ENCODE measurements around the gene HINFP. TPM values are rescaled to one million over a fixed set of nuclear protein-coding genes. Genes with fewer than 3 reads are reported as not detected.

HINFP gene
- total and polyA plus RNA-seq, 2 of the 8 experiments (the other 6 are each of a cell fraction or from before 2014, with no cell fraction given), result 35.0 to 37.3 TPM

DNA sequence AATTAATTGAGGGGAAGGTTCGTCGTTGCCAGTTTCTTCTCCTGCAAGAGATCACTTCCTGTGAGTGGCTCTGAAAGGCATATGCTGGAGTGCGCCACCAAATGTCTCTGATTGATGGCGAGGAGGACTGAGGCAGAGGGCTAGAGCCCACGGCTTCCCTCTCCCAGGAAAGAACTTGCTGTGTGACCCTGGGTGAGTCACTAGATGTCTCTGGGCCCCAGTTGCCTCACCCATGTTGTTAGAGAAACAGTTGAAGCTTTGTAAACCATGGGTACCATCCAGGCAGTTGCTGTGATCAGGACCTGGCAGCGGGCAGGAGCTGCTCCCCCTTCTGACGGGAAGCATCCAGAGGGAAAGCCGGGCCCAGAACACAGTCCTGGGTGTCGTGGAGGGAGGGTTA, 30.7 kb downstream of the HINFP start:
- FAIRE-seq, result no peak
- Histone ChIP-seq H3K23me2 (ENCODE audit: low read depth, low read length) (peaks cover 12% of the 10 kb centered on the region; the same call in 1 of the 2 replicates), H3K79me2 (ENCODE audit: control insufficient read depth in 1 of 2, insufficient read depth in 2 of 2, low read length in 2 of 2) (no peaks in the 10 kb centered on the region), H2BK5ac (ENCODE audit: low read depth, low read length) (0 out of 2 replicates have a peak overlapping the region, but pooled peaks have one; percentile 56), H3K4me1 (replicated peaks in 1 of 4; ENCODE audit: control insufficient read depth in 3 of 4, insufficient read depth in 4 of 4, low read length in 3 of 4) (peaks cover 5 to 16% (median 11%) of the 10 kb centered on the region in 4 experiments), H2AK5ac (ENCODE audit: low read depth, low read length) (no peak overlapping the region), H3K4me2 (ENCODE audit: insufficient read depth in 1 of 2, low read depth in 2 of 2, low read length in 2 of 2) (no peak overlapping the region), H3K9me3 (ENCODE audit: insufficient read depth in 2 of 2, low read depth in 1 of 2, low read length in 1 of 2) (no peaks in the 10 kb centered on the region), H3K14ac (ENCODE audit: insufficient read length) (no peak overlapping the region), H3K79me1 (ENCODE audit: low read depth, low read length) (no peaks in the 10 kb centered on the region), H3K4ac (replicated peaks; ENCODE audit: insufficient read length, low read depth, low read length) (no peak overlapping the region), H2BK15ac (ENCODE audit: low read length) (peak overlapping the region; percentile 18; the same call in 1 of the 2 replicates), H3K9ac (replicated peaks in 1 of 4; ENCODE audit: extremely low read depth in 1 of 4, low read depth in 3 of 4, low read length in 3 of 4) (no peak overlapping the region), H2BK12ac (ENCODE audit: low read depth, low read length) (no peak overlapping the region), H3K4me3 (ENCODE audit: extremely low read depth in 1 of 4, insufficient read depth in 2 of 4, low read depth in 3 of 4, low read length in 4 of 4) (no peak overlapping the region), H3K18ac (ENCODE audit: extremely low read depth, low read length) (no peak overlapping the region), H4K5ac (ENCODE audit: insufficient read length, low read depth, low read length) (no peak overlapping the region), H3K56ac (replicated peaks; ENCODE audit: insufficient read length, low read depth, low read length) (no peak overlapping the region), H3K27ac (ENCODE audit: low read depth, low read length) (no peak overlapping the region), H2BK120ac (replicated peaks; ENCODE audit: low read depth, low read length) (no peak overlapping the region), H4K91ac (replicated peaks; ENCODE audit: insufficient read length, low read length) (no peak overlapping the region), H3K36me3 (ENCODE audit: control insufficient read depth in 2 of 4, insufficient read depth in 4 of 4, low read length in 3 of 4) (no peaks in the 10 kb centered on the region), H3K27me3 (replicated peaks in 1 of 4; ENCODE audit: control insufficient read depth in 3 of 4, extremely low read depth in 1 of 4, insufficient read depth in 3 of 4, low read length in 3 of 4) (peaks cover 16 to 42% (median 31%) of the 10 kb centered on the region in 4 experiments), H4K20me1 (replicated peaks in 1 of 2; ENCODE audit: control insufficient read depth in 1 of 2, insufficient read depth in 2 of 2, low read length in 2 of 2) (no peaks in the 10 kb centered on the region), H3K23ac (ENCODE audit: insufficient read length) (no peak overlapping the region), H2BK20ac (ENCODE audit: low read length) (no peak overlapping the region), H4K8ac (ENCODE audit: extremely low read depth, insufficient read depth, low read length) (no peak overlapping the region), H2AFZ (ENCODE audit: low read length) (no peak overlapping the region)
- no peak for TF ChIP-seq RNF2 (IDR thresholded peaks at IDR 0.05; ENCODE audit: borderline replicate concordance, low read depth, low read length, missing control alignments, poor library complexity, severe bottlenecking)
- peak; percentile 50; the same call in 1 of the 2 replicates for TF ChIP-seq KDM1A (IDR thresholded peaks at IDR 0.05; ENCODE audit: borderline replicate concordance, low read length)
- TF ChIP-seq, protein P1, sequence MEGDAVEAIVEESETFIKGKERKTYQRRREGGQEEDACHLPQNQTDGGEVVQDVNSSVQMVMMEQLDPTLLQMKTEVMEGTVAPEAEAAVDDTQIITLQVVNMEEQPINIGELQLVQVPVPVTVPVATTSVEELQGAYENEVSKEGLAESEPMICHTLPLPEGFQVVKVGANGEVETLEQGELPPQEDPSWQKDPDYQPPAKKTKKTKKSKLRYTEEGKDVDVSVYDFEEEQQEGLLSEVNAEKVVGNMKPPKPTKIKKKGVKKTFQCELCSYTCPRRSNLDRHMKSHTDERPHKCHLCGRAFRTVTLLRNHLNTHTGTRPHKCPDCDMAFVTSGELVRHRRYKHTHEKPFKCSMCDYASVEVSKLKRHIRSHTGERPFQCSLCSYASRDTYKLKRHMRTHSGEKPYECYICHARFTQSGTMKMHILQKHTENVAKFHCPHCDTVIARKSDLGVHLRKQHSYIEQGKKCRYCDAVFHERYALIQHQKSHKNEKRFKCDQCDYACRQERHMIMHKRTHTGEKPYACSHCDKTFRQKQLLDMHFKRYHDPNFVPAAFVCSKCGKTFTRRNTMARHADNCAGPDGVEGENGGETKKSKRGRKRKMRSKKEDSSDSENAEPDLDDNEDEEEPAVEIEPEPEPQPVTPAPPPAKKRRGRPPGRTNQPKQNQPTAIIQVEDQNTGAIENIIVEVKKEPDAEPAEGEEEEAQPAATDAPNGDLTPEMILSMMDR (IDR thresholded peaks at IDR 0.05; ENCODE audit: control extremely low read depth in 1 of 3, insufficient read depth in 1 of 3, low read depth in 1 of 3, low read length in 3 of 3), result peak in 2 of 3 experiments; percentile 1 to 10; a peak in 2 of 4 replicates
- no peak for TF ChIP-seq TAF1 (IDR thresholded peaks at IDR 0.05; ENCODE audit: low read depth, low read length)
- TF ChIP-seq TAF7 (optimal IDR thresholded peaks at IDR 0.05; ENCODE audit: borderline replicate concordance, low read depth, low read length), result no peak
- ChIA-PET CTCF (ENCODE audit: partially characterized antibody) (interaction anchor here (0.7 to 23.6 kb wide), 11 partner anchors 8 to 187 kb away, joined by 3 to 389 read pairs (median 20); partner anchors contain the start of genes C1QTNF5, CBL, NHERF4 and NLRX1), POLR2A (ENCODE audit: partially characterized antibody) (interaction anchor here (0.7 to 7.7 kb wide), 5 partner anchors 17 to 67 kb away, joined by 3 to 58 read pairs (median 3); partner anchors contain the start of genes HMBS, NHERF4 and NLRX1)
- 85% methylated on average over 8 of the region's 9 CpGs; no CpG with 5 or more reads in 1 of the 2 experiments for WGBS, 2 experiments (ENCODE audit: extremely low coverage in 1 of 2, insufficient coverage in 1 of 2, insufficient read length in 1 of 2, insufficient replicate concordance in 2 of 2, low coverage in 1 of 2, low lambda C conversion rate in 2 of 2, missing lambda C conversion rate in 1 of 2)
- DNase-seq (ENCODE audit: low read depth in 1 of 2, low spot score in 2 of 2), result no peak

Data from H1 (cell line).